ENCODE results near the gene ORM2.

ORM2 gene

GRCh38 chr9:114341152-114341830 lies 11.6 kb downstream of the ORM2 start:
- Histone ChIP-seq H3K4me3 (ENCODE audit: insufficient read depth, low read depth, low read length, poor library complexity, severe bottlenecking) (no peak overlapping the region), H3K9me3 (ENCODE audit: control insufficient read depth, low read length) (no peaks in the 10 kb centered on the region), H3K27ac (ENCODE audit: insufficient read depth, low read length, poor library complexity, severe bottlenecking) (peak overlapping the region; percentile 13), H3K4me1 (ENCODE audit: control insufficient read depth, insufficient read depth, low read length, poor library complexity, severe bottlenecking) (no peaks in the 10 kb centered on the region), H3K27me3 (replicated peaks; ENCODE audit: control insufficient read depth, insufficient read depth, low read length, poor library complexity, severe bottlenecking) (no peaks in the 10 kb centered on the region), H3K36me3 (ENCODE audit: control insufficient read depth, insufficient read depth, low read length) (peaks cover 94% of the 10 kb centered on the region)
- no peak for DNase-seq

- H3K4me1 ChIP-seq (ENCODE audit: control insufficient read depth, insufficient read depth, low read length, poor library complexity, severe bottlenecking) = no peaks in the 10 kb centered on the region
- H3K9me3 ChIP-seq (ENCODE audit: control insufficient read depth, low read length) = no peaks in the 10 kb centered on the region
- peak overlapping the region; percentile 13 for H3K27ac ChIP-seq (ENCODE audit: insufficient read depth, low read length, poor library complexity, severe bottlenecking)
- H3K27me3 ChIP-seq (replicated peaks; ENCODE audit: control insufficient read depth, insufficient read depth, low read length, poor library complexity, severe bottlenecking) = no peaks in the 10 kb centered on the region
- H3K36me3 ChIP-seq (ENCODE audit: control insufficient read depth, insufficient read depth, low read length) = peaks cover 96% of the 10 kb centered on the region
- H3K4me3 ChIP-seq (ENCODE audit: insufficient read depth, low read depth, low read length, poor library complexity, severe bottlenecking) = no peak overlapping the region
- no peak for DNase-seq
Observed at GRCh38 chr9:114341991-114342390, 12.3 kb downstream of the ORM2 start.

GRCh38 chr9:114342755-114343440 lies 13.2 kb downstream of the ORM2 start:
- peaks cover 97% of the 10 kb centered on the region for H3K36me3 ChIP-seq (ENCODE audit: control insufficient read depth, insufficient read depth, low read length)
- H3K9me3 ChIP-seq (ENCODE audit: control insufficient read depth, low read length) = no peaks in the 10 kb centered on the region
- H3K27me3 ChIP-seq (replicated peaks; ENCODE audit: control insufficient read depth, insufficient read depth, low read length, poor library complexity, severe bottlenecking) = no peaks in the 10 kb centered on the region
- H3K4me1 ChIP-seq (ENCODE audit: control insufficient read depth, insufficient read depth, low read length, poor library complexity, severe bottlenecking) = no peaks in the 10 kb centered on the region
- no peak overlapping the region for H3K27ac ChIP-seq (ENCODE audit: insufficient read depth, low read length, poor library complexity, severe bottlenecking)
- DNase-seq = no peak
- H3K4me3 ChIP-seq (ENCODE audit: insufficient read depth, low read depth, low read length, poor library complexity, severe bottlenecking) = no peak overlapping the region

GRCh38 chr9:114343471-114344187 lies 14.0 kb downstream of the ORM2 start:
- no peak for DNase-seq
- Histone ChIP-seq H3K27ac (ENCODE audit: insufficient read depth, low read length, poor library complexity, severe bottlenecking) (peak overlapping the region; percentile 18), H3K36me3 (ENCODE audit: control insufficient read depth, insufficient read depth, low read length) (peaks cover 97% of the 10 kb centered on the region)

GRCh38 chr9:114344188-114344566 lies 14.5 kb downstream of the ORM2 start:
- H3K36me3 ChIP-seq (ENCODE audit: control insufficient read depth, insufficient read depth, low read length) = peaks cover 97% of the 10 kb centered on the region
- no peak overlapping the region for H3K27ac ChIP-seq (ENCODE audit: insufficient read depth, low read length, poor library complexity, severe bottlenecking)
- H3K27me3 ChIP-seq (replicated peaks; ENCODE audit: control insufficient read depth, insufficient read depth, low read length, poor library complexity, severe bottlenecking) = no peaks in the 10 kb centered on the region

More at GRCh38 chr9:114343471-114344187, 14.0 kb downstream of the ORM2 start:
- Histone ChIP-seq H3K27me3 (replicated peaks; ENCODE audit: control insufficient read depth, insufficient read depth, low read length, poor library complexity, severe bottlenecking) (no peaks in the 10 kb centered on the region), H3K9me3 (ENCODE audit: control insufficient read depth, low read length) (no peaks in the 10 kb centered on the region), H3K4me3 (ENCODE audit: insufficient read depth, low read depth, low read length, poor library complexity, severe bottlenecking) (no peak overlapping the region), H3K4me1 (ENCODE audit: control insufficient read depth, insufficient read depth, low read length, poor library complexity, severe bottlenecking) (no peaks in the 10 kb centered on the region)

GRCh38 chr9:114344692-114345091 lies 15.0 kb downstream of the ORM2 start:
- Histone ChIP-seq H3K9me3 (ENCODE audit: control insufficient read depth, low read length) (no peaks in the 10 kb centered on the region), H3K27ac (ENCODE audit: insufficient read depth, low read length, poor library complexity, severe bottlenecking) (no peak overlapping the region), H3K27me3 (replicated peaks; ENCODE audit: control insufficient read depth, insufficient read depth, low read length, poor library complexity, severe bottlenecking) (no peaks in the 10 kb centered on the region), H3K4me3 (ENCODE audit: insufficient read depth, low read depth, low read length, poor library complexity, severe bottlenecking) (no peak overlapping the region), H3K4me1 (ENCODE audit: control insufficient read depth, insufficient read depth, low read length, poor library complexity, severe bottlenecking) (peaks cover under 1% of the 10 kb centered on the region), H3K36me3 (ENCODE audit: control insufficient read depth, insufficient read depth, low read length) (peaks cover 97% of the 10 kb centered on the region)
- DNase-seq = no peak

More at GRCh38 chr9:114344188-114344566, 14.5 kb downstream of the ORM2 start:
- no peak overlapping the region for H3K4me3 ChIP-seq (ENCODE audit: insufficient read depth, low read depth, low read length, poor library complexity, severe bottlenecking)
- H3K9me3 ChIP-seq (ENCODE audit: control insufficient read depth, low read length) = no peaks in the 10 kb centered on the region
- DNase-seq = no peak
- no peaks in the 10 kb centered on the region for H3K4me1 ChIP-seq (ENCODE audit: control insufficient read depth, insufficient read depth, low read length, poor library complexity, severe bottlenecking)

GRCh38 chr9:114345493-114346065 lies 15.9 kb downstream of the ORM2 start:
- H3K27me3 ChIP-seq (replicated peaks; ENCODE audit: control insufficient read depth, insufficient read depth, low read length, poor library complexity, severe bottlenecking) = no peaks in the 10 kb centered on the region
- peaks cover 6% of the 10 kb centered on the region for H3K4me1 ChIP-seq (ENCODE audit: control insufficient read depth, insufficient read depth, low read length, poor library complexity, severe bottlenecking)
- H3K27ac ChIP-seq (ENCODE audit: insufficient read depth, low read length, poor library complexity, severe bottlenecking) = peak overlapping the region; percentile 13
- H3K36me3 ChIP-seq (ENCODE audit: control insufficient read depth, insufficient read depth, low read length) = peaks cover 97% of the 10 kb centered on the region
- no peaks in the 10 kb centered on the region for H3K9me3 ChIP-seq (ENCODE audit: control insufficient read depth, low read length)
- H3K4me3 ChIP-seq (ENCODE audit: insufficient read depth, low read depth, low read length, poor library complexity, severe bottlenecking) = no peak overlapping the region
- DNase-seq = no peak

GRCh38 chr9:114346146-114346545 lies 16.5 kb downstream of the ORM2 start:
- Histone ChIP-seq H3K27ac (ENCODE audit: insufficient read depth, low read length, poor library complexity, severe bottlenecking) (peak overlapping the region; percentile 13), H3K36me3 (ENCODE audit: control insufficient read depth, insufficient read depth, low read length) (peaks cover 97% of the 10 kb centered on the region), H3K4me1 (ENCODE audit: control insufficient read depth, insufficient read depth, low read length, poor library complexity, severe bottlenecking) (peaks cover 7% of the 10 kb centered on the region), H3K9me3 (ENCODE audit: control insufficient read depth, low read length) (no peaks in the 10 kb centered on the region), H3K4me3 (ENCODE audit: insufficient read depth, low read depth, low read length, poor library complexity, severe bottlenecking) (no peak overlapping the region), H3K27me3 (replicated peaks; ENCODE audit: control insufficient read depth, insufficient read depth, low read length, poor library complexity, severe bottlenecking) (no peaks in the 10 kb centered on the region)
- DNase-seq = no peak

- no peak for DNase-seq
- H3K4me1 ChIP-seq (ENCODE audit: control insufficient read depth, insufficient read depth, low read length, poor library complexity, severe bottlenecking) = peaks cover 14% of the 10 kb centered on the region
- H3K9me3 ChIP-seq (ENCODE audit: control insufficient read depth, low read length) = no peaks in the 10 kb centered on the region
- peaks cover 93% of the 10 kb centered on the region for H3K36me3 ChIP-seq (ENCODE audit: control insufficient read depth, insufficient read depth, low read length)
- no peak overlapping the region for H3K4me3 ChIP-seq (ENCODE audit: insufficient read depth, low read depth, low read length, poor library complexity, severe bottlenecking)
- peak overlapping the region; percentile 68 for H3K27ac ChIP-seq (ENCODE audit: insufficient read depth, low read length, poor library complexity, severe bottlenecking)
- no peaks in the 10 kb centered on the region for H3K27me3 ChIP-seq (replicated peaks; ENCODE audit: control insufficient read depth, insufficient read depth, low read length, poor library complexity, severe bottlenecking)
Observed at GRCh38 chr9:114347675-114348074, 18.0 kb downstream of the ORM2 start.
